Measurements from ENCODE around the gene ZNF184.

Gene ZNF184

DNA sequence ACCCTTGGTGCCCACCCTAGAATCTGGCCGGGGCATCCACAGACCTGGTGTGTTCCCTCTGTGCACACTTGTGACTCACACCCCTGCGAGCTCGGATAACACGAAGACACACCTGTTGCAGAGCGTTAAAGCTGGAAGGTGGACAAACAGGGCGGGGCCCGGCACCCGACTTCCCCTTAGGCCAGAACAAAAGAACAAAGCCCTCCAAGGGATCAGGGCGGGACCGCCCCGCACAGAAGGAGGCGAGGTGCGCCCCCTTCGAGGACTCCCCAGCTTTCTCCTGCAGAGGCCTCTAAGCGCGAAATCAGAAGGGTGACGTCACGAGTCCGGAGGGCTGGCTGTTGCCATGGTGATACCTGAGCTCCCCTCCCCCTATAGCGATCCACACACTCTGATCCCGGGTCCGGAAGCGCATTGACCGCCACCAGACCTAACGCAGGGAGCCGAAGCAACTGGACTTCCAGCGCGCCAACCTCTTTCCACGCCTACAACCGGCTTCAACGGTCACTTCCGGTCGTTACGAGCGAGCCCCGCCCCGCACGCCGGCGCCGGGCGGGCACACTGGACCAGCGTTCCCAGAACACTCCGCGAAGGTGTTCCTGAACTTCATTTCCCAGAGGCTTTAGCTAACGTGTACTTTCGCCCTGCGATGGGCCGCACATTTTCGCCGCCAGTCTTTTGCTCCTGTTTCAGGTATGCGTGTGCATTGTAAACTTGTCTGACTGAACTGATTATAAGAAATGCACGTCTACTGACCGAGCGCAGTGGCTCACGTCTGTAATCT lies at the start of gene ZNF184:
ZNF184 (minus strand) TSS at position 489 of the 784 bp plus-strand sequence. CDS start 811 bp downstream, outside the sequence.
- DNase-seq, result peak; percentile 59 to 76 (median 72)

- DNase-seq, result peak; percentile 13 to 37 (median 24)
These were observed 46.2 kb upstream of the ZNF184 start for GRCh38 chr6:27518881-27519795.

DNA sequence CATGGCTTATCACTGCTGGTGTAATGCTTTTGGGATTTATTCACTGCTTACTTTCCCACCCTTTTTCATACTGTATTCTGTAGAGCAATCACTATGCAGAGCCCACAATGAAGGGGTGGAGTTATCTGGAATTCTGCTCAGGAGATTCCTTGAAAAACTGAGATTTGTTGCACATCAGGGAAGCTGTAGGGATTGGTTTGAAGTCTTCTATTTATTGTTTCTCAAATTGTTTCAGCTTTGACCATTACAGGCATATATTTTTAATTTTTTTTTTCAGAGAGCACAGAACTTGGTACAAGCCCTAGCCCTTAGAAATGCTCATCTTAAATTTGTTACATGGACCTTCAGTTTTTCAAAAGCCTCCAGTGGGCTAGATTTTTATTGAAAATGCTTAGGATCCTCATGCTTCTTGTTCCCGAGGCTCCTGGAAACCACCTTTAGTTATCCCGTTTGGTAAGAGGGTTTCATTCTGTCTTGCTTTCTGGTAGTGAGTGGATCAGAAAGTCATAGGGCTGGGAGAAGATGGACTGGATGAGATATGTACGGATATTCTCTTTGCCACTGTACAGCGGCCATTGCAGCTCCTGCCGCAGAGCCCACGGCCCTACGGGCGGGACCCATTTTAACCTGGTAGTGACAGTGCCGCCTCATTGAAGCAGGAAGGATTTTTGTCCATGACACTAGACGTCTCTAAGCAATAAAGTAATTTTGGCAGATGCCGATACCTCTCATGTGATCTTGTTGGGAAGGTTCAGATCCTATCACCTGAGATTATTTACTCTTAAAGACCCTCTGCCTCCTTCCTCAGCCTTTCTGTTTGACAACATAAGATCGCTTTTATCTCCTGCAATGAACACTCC lies 45.3 kb upstream of the ZNF184 start:
- DNase-seq, result no peak

DNA sequence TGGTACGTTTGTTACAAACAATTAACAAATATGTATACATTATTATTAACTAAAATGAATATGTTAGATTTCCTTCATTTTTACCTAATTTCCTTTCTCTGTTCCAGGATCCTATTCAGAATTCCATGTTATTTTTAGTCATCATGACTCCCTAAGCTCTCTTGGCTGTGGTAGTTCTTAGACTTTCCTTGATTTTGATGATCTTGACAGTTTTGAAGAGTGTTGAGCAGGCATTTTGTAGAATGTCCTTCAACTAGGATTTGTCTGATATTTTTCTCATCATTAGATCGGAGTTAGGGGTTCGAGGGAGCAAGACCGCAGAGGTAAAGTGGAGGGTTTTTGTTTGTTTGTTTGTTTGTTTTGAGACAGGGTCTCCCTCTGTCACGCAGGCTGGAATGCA lies 44.3 kb upstream of the ZNF184 start:
- no peak for DNase-seq

DNA sequence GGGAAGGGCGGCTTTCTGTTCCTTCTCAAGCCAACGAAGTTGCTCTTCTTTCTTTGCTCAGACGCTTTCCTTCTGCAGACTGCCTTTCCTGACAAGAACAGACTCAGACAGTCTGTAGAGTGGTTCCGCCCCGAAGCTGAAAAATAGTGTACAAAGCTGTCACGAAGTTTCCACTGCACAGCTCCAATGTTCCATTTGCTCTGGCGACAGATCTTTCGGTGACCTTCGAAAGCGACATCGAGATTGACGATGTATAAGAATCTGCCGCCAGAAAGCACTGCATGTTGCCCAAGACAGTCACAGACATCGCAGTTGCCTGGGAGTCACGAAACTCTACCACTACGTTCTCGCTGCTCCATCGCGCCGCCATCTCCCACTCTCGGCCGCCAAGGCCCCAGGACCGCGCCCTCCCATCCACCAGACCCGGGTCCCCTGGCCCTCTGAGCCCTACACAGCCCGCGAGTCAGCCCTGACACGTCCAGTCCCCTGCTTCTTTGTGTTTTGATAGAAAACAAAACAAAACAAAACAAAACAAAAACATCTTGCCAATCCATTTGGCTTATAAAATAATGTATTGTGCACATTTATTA lies 42.1 kb upstream of the ZNF184 start:
- no peak for DNase-seq

DNA sequence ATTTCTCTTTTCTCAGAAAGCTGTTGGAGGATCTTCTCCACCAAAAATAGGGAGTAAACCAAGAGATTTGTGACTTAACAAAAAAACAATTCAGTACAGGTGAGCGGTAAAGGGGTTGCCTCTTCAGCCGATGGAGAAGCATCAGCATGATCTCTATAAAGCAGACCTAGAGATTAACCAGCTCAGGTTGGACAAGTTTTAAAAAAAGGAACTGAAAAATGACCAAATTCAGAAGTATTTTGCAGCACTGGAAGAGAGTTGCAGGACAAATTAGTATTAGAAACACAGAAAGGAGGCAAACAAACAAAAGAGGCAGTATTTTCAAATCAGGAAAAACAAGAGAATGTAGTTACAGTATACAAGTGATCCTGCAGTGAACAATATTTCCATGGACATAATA lies 39.6 kb upstream of the ZNF184 start:
- DNase-seq, result no peak

GRCh38 chr6:27507041-27507956 lies 34.4 kb upstream of the ZNF184 start:
- no peak for DNase-seq

GRCh38 chr6:27505209-27506027 lies 32.5 kb upstream of the ZNF184 start:
- peak in 1 of 4 experiments; percentile 27 for DNase-seq

DNA sequence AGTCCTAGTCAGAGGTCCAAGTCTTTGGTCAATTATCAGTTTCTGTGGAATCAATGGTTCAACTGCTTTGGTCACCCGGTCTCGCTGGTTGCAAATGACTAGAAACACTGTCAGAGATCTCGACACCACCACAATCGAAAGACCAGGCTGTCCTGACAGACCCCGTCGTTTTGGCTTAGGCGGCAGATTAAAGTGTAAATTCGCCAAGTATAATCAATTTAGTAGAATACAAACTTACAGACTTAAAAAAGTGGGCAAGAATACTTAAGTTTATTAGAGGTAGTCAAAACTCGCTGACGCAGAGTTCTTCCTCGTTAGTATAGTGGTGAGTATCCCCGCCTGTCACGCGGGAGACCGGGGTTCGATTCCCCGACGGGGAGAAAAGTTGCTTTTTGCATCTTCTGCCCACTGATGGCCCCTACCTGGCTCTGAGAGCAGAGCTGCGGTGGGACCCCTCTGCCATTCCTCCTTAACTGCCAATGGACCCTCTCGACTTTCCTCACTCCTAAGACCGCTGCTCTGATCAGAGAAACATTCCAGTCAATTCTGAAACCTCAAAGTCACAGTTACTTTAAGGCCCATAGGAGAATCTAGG lies 30.6 kb upstream of the ZNF184 start:
- DNase-seq, result peak; percentile 62 to 80 (median 69)

GRCh38 chr6:27502508-27503435 lies 29.9 kb upstream of the ZNF184 start:
- DNase-seq, result peak; percentile 20 to 43 (median 30)

- DNase-seq, result no peak
These were observed 28.3 kb upstream of the ZNF184 start for GRCh38 chr6:27501187-27501586.

GRCh38 chr6:27500177-27500576 lies 27.3 kb upstream of the ZNF184 start:
- DNase-seq, result no peak

GRCh38 chr6:27495386-27496135 lies 22.7 kb upstream of the ZNF184 start:
- peak in 2 of 4 experiments; percentile 23 to 44 for DNase-seq

GRCh38 chr6:27494987-27495385 lies 22.1 kb upstream of the ZNF184 start:
- no peak for DNase-seq

GRCh38 chr6:27494103-27494502 lies 21.2 kb upstream of the ZNF184 start:
- DNase-seq, result no peak

GRCh38 chr6:27492631-27493190 lies 19.8 kb upstream of the ZNF184 start:
- no peak for DNase-seq
